OCI-LY1 (cell line): Measurements from ENCODE around the gene SF3A1.

Experiments used
- EZH2 ChIP-seq: fragments of 200-600 bp; sonication (generic), shearing (Covaris generic); IDR thresholded peaks from 2 replicates; pipeline ENCODE4 v1.8.0; 2017; ENCODE audit warnings: borderline replicate concordance, mixed run types, mild to moderate bottlenecking, antibody characterized with exemption, low read length, moderate library complexity, mixed read lengths
- TF ChIP-seq, protein P1 (sequence below): fragments of 200-600 bp; sonication (generic), shearing (Covaris generic); IDR thresholded peaks from 2 replicates; pipeline ENCODE4 v1.5.1; 2017; ENCODE audit warnings: mild to moderate bottlenecking, antibody characterized with exemption, low read length, moderate library complexity, mixed read lengths

DNA sequence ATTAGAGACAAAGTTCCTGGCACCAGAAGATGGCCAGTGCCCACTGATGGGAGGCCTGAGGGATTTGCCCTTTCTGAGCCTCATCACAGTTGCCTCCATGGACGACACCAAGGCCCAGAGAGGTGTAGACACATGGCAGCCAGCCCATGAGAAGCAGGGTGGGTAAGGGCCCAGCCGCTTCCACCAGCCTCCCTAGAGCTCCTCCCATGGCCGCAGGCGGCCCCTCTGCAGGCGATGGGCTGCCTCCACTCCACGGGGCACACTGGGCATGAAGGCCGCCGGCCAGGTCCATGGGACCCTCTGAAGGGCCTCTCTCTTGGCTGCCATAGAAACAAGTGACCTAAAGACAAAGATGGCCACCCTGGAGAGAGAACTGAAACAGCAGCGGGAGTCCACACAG, 14.6 kb upstream of the SF3A1 start:
- TF ChIP-seq, protein P1, sequence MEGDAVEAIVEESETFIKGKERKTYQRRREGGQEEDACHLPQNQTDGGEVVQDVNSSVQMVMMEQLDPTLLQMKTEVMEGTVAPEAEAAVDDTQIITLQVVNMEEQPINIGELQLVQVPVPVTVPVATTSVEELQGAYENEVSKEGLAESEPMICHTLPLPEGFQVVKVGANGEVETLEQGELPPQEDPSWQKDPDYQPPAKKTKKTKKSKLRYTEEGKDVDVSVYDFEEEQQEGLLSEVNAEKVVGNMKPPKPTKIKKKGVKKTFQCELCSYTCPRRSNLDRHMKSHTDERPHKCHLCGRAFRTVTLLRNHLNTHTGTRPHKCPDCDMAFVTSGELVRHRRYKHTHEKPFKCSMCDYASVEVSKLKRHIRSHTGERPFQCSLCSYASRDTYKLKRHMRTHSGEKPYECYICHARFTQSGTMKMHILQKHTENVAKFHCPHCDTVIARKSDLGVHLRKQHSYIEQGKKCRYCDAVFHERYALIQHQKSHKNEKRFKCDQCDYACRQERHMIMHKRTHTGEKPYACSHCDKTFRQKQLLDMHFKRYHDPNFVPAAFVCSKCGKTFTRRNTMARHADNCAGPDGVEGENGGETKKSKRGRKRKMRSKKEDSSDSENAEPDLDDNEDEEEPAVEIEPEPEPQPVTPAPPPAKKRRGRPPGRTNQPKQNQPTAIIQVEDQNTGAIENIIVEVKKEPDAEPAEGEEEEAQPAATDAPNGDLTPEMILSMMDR, result no peak
- TF ChIP-seq EZH2, result no peak
